Activated B cell treated with CpG ODN at 0.5 μM for 24 hours (primary cell): ENCODE measurements around the gene ARHGAP33. TPM values are rescaled to one million over a fixed set of nuclear protein-coding genes. Genes with fewer than 3 reads are reported as not detected.

Experiments used
- ATAC-seq: fragments of 200-7000 bp; cut with Tn5 transposase; one replicate; pipeline ENCODE4 v1.10.0; 2021; ENCODE audit warnings: low read depth, mild to moderate bottlenecking, moderate library complexity
- CTCF ChIA-PET: fragments of 350-600 bp; sonication (Branson Sonifier 250); formaldehyde crosslinking; loops from one replicate; lab custom pipeline; 2021; ENCODE audit warnings: antibody characterized with exemption; lab: Charles Lee
- POLR2A ChIA-PET: fragments of 350-600 bp; sonication (Branson Sonifier 250); formaldehyde crosslinking; loops from one replicate; lab custom pipeline; 2021; ENCODE audit warnings: antibody characterized with exemption; lab: Charles Lee
- DNase-seq: peaks from one replicate; pipeline ENCODE4 v3.0.0; 2022
- H3K27ac Mint-ChIP-seq: one replicate; pipeline ENCODE4 v1.8.0; 2020; ENCODE audit warnings: mixed read lengths
- H3K27me3 Mint-ChIP-seq: one replicate; pipeline ENCODE4 v1.8.0; 2021; ENCODE audit warnings: mixed read lengths
- H3K36me3 Mint-ChIP-seq: one replicate; pipeline ENCODE4 v1.8.0; 2021; ENCODE audit warnings: low read depth, mixed read lengths
- H3K4me1 Mint-ChIP-seq: one replicate; pipeline ENCODE4 v1.8.0; 2021; ENCODE audit warnings: mixed read lengths
- H3K4me3 Mint-ChIP-seq: one replicate; pipeline ENCODE4 v1.8.0; 2020; ENCODE audit warnings: mild to moderate bottlenecking, mixed read lengths
- H3K9me3 Mint-ChIP-seq: one replicate; pipeline ENCODE4 v1.8.0; 2020; ENCODE audit warnings: mixed read lengths
- CTCF ChIP-seq: fragments of 200-600 bp; IDR thresholded peaks from one replicate; pipeline ENCODE4 v1.8.0; 2022; ENCODE audit warnings: antibody characterized with exemption, mild to moderate bottlenecking
- intact Hi-C: fragments of 100-400 bp; cut with micrococcal nuclease; formaldehyde crosslinking; loops from one replicate; pipeline ENCODE4 v1.15.1; 2024
- total RNA-seq: library from RNA; stranded (reverse); gene quantifications from 2 replicates; pipeline ENCODE4 v1.2.3, GENCODE V29; 2022

The ARHGAP33 gene
- total RNA-seq, 1 donor from 2014 or later, result 15.0 TPM

DNA sequence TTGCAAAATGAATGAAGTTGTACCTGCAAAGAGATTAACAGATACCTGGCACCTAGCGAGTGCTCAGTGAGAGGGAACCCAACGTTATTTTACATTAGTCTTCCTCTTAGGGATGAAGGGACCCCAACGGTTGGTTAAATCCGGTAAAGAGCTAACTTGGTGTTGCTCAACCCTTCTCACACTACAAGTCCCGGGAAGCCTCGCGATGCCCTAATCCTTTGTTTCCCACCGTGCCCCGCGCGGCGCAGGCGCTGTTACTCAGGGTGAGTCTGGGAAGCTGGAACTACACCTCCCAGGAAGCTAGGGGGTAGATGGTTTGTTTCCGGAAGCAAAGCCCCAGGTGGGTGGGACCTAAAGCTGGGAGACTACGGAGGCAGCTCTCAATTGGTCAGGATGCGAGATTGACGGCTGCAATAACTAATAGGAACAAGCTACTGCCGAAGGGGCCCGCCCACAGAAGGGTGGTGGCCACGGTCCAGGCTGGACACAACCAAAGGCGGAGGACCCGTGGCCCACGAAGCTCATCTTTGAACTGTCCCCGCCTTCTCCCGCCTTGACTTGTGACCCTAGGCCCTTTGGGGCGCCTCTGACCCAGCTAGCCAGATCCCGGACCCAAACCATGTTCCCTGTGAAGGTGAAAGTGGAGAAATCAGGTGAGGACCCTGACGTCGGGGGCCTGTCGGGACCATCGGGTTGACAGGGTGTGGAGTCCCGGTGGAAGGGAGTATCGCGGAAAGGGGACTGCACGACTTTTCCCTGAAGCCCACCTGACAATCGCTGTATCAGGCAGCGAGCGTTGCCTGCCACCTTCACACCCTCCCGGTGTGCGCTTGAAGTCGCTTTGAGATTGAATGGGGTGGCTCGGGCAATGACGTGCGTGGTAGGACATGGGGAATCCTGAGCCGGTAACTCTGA is 27.0 kb upstream of the ARHGAP33 start, which contains the start of gene LIN37:
Gene LIN37 (plus strand): TSS at position 471 of the 915 bp plus-strand sequence. CDS start 149 bp downstream, at position 620.
- Mint-ChIP-seq H3K27ac (peak within 1 kb of the TSS; percentile 96), H3K4me3 (peak within 1 kb of the TSS; percentile 98), H3K4me1 (peaks cover 48% of the 10 kb centered on the region), H3K27me3 (no peaks in the 10 kb centered on the region), H3K9me3 (no peaks in the 10 kb centered on the region), H3K36me3 (peaks cover 30% of the 10 kb centered on the region)
- ATAC-seq, result peak; percentile 73
- DNase-seq, result peak; percentile 91
- intact Hi-C loops, result loop anchor here (1.0 to 10.0 kb wide), 8 partner anchors 10 to 1566 kb away; partner anchors contain the start of genes ARHGAP33, OVOL3, POLR2I and PROSER3
- ChIA-PET CTCF (interaction anchor here (0.7 to 1.2 kb wide), 2 partner anchors 11 to 54 kb away, joined by 3 to 4 read pairs; no protein-coding TSS in a partner anchor), POLR2A (interaction anchor here (0.5 to 2.5 kb wide), 20 partner anchors 8 to 565 kb away, joined by 3 to 16 read pairs (median 6); partner anchors contain the start of genes ALKBH6, ATP4A, COX6B1 and FFAR1)
- no peak for TF ChIP-seq CTCF

DNA sequence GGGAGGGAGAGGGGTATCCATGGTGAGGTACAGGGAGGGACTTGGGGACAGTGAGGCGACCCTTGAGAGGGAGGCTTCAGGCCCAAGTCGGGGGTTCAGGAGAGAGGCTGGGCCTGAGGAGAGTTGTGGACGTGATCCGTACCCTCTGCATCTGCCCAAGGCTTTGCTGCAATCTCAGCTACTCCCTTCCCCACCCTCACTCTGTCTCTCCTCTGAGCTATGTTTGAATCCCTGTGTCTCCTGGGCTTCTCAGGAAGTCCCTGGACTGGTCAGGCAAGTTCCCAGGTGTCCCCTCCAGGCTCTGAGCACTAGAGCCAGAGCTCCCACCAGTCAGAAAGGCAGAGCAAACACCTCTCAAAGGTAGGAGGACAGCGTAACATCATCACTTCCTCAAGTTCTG is 25.2 kb upstream of the ARHGAP33 start:
- Mint-ChIP-seq H3K27me3 (peaks cover 5% of the 10 kb centered on the region), H3K27ac (no peak overlapping the region), H3K4me3 (no peak overlapping the region), H3K4me1 (peaks cover 37% of the 10 kb centered on the region), H3K9me3 (no peaks in the 10 kb centered on the region), H3K36me3 (peaks cover 38% of the 10 kb centered on the region)
- intact Hi-C loops, result no loop called here
- ChIA-PET CTCF (no interaction called here), POLR2A (interaction anchor here (0.6 to 2.5 kb wide), 3 partner anchors 7 to 48 kb away, joined by 3 to 9 read pairs (median 6); no protein-coding TSS in a partner anchor)
- TF ChIP-seq CTCF, result no peak
- DNase-seq (no peak), ATAC-seq (no peak)

DNA sequence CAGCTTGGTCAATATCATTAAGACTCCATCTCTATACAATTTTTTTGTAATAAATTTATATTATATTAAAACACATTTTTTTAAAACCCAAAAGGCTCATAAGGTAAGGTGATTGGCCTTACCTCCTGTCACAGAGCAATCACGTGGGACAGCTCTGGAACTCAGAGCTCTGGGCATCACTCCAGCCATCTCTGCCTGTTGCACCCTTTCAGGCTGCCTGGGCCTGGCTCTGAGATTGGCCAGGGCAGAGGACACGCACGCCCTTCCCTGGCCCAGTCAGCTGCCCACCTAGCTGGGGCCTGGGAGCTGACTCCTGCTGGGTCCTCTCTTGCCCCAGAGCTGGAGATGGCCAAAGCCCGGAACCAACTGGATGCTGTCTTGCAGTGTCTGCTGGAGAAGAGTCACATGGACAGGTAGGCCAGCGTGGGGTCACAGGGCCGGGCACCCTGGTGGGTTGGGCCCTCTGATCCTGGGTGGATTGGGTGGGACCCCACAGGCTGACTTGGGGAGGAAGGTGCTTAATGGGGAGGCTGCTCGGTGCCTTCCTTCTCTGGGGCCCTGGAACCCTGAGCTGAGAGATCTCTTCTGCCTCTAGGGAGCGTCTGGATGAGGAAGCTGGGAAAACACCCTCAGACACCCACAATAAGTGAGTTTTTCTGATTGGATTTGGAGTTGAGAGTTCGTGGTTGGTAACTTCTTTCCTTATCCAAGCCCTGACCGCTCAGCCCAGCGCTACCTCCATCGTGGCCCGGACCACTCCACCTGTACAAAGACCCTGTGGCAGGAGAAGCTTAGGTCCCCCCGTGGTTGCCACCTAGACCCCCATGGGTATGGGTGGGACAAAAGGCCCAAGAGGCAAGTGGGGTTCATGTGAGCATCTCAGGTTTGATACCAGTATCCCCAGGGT is 23.3 kb upstream of the ARHGAP33 start:
- POLR2A ChIA-PET, result interaction anchor here (0.6 to 1.1 kb wide), 3 partner anchors 10 to 152 kb away, joined by 3 to 6 read pairs (median 6); partner anchors contain the start of genes IGFLR1 and NFKBID

DNA sequence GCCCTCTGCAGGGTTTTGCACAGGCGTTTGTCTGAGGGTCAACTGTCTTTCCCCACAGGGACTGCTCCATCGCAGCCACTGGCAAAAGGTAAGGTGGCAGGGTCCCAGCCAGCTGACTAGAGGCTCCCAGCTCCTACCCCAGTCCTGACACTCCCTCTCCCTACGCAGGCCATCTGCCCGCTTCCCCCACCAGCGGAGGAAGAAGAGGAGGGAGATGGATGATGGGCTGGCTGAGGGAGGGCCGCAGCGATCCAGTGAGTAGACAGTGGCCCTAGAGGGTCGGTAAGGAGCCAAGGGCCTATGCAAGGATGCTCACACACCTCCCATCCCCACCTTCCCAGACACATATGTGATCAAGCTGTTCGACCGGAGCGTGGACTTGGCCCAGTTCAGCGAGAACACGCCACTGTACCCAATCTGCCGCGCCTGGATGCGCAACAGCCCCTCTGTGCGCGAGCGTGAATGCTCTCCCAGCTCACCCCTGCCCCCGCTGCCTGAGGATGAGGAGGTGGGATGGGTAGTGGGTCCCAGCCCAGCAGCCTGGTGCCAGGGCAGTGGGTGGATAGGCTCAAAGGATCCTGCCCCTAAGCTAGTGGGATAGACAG is 22.5 kb upstream of the ARHGAP33 start:
- Mint-ChIP-seq H3K4me1 (peaks cover 39% of the 10 kb centered on the region), H3K36me3 (peaks cover 34% of the 10 kb centered on the region), H3K27ac (no peak overlapping the region), H3K27me3 (peaks cover 15% of the 10 kb centered on the region), H3K4me3 (no peak overlapping the region), H3K9me3 (no peaks in the 10 kb centered on the region)
- DNase-seq (no peak), ATAC-seq (no peak)
- CTCF ChIA-PET, result no interaction called here
- POLR2A ChIA-PET, result interaction anchor here (1.0 kb wide), 1 partner anchor 152 kb away, joined by 6 read pairs; no protein-coding TSS in a partner anchor
- TF ChIP-seq CTCF, result no peak
- intact Hi-C loops, result no loop called here

More for the DNA sequence above, 23.3 kb upstream of the ARHGAP33 start:
- no peak for TF ChIP-seq CTCF
- Mint-ChIP-seq H3K4me3 (no peak overlapping the region), H3K4me1 (peaks cover 35% of the 10 kb centered on the region), H3K9me3 (no peaks in the 10 kb centered on the region), H3K27me3 (peaks cover 12% of the 10 kb centered on the region), H3K36me3 (peaks cover 32% of the 10 kb centered on the region), H3K27ac (no peak overlapping the region)
- ATAC-seq, result no peak
- intact Hi-C loops, result no loop called here
- CTCF ChIA-PET, result no interaction called here
- DNase-seq, result no peak
